Measurements from ENCODE around the gene OR10A3. TPM values are rescaled to one million over a fixed set of nuclear protein-coding genes. Genes with fewer than 3 reads are reported as not detected.

Gene OR10A3
- polyA plus RNA-seq, 1 donor from 2014 or later: not detected

GRCh38 chr11:7906481-7906880 lies 35.0 kb downstream of the OR10A3 start:
- Mint-ChIP-seq H3K27me3 (peaks cover 7% of the 10 kb centered on the region), H3K9me3 (no peaks in the 10 kb centered on the region), H3K27ac (no peak overlapping the region), H3K36me3 (no peaks in the 10 kb centered on the region), H3K4me1 (no peaks in the 10 kb centered on the region), H3K4me3 (no peak overlapping the region)

DNA sequence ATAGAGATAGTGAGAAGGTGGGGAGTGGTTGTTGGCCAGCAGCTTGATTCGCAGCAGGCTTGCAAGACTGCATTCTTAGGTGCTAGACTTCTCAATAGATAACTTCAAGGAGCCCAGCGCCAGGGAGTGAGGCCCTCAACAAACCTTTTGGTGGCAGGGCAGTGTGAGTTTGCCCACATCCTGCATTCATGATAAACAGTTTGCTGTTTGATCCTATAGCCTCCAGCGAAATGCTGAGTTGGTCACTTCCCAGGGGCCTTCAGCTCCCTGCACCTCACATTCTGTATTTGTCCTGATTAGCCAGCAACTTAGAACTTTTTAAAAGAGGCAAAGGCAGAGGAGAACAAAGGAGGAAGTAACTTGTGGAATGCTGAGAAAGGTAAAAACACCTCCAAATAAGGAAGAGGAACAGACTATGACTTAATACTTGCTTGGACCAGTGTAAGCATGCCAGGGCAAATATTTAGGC lies 35.5 kb downstream of the OR10A3 start:
- Mint-ChIP-seq H3K27me3 (peaks cover 7% of the 10 kb centered on the region), H3K9me3 (peaks cover 0 to 3% (median 0%) of the 10 kb centered on the region in 3 donors), H3K36me3 (no peaks in the 10 kb centered on the region), H3K4me1 (no peaks in the 10 kb centered on the region), H3K27ac (no peak overlapping the region), H3K4me3 (peak overlapping the region in 1 of 4 donors; percentile 28)

- Mint-ChIP-seq H3K27ac (no peak overlapping the region), H3K9me3 (peaks cover 0 to 5% (median 0%) of the 10 kb centered on the region in 3 donors), H3K36me3 (no peaks in the 10 kb centered on the region), H3K27me3 (peaks cover 7% of the 10 kb centered on the region), H3K4me3 (no peak overlapping the region), H3K4me1 (no peaks in the 10 kb centered on the region)
Measured at GRCh38 chr11:7905549-7905948, 36.0 kb downstream of the OR10A3 start.

DNA sequence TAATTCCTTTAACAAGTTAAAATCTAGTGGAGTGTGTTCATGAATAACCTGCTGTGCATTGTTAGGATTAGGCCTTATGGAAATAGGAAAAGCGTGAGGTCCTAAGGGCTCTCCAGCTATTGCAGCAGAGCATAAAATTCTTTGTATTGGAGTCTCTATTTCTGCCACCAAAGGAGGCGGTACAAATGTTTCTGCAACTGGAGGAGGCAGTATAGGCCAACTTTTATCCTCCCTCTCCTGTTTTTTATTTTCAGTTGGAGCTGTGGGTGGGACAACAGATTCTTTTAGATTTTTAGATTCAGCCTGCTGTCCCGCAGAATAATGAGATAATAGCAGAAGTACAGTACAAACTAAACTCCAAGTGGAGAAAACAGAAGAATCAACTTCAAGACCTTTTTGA lies 36.6 kb downstream of the OR10A3 start:
- peaks cover 7% of the 10 kb centered on the region for H3K27me3 Mint-ChIP-seq
- no peak overlapping the region for H3K4me3 Mint-ChIP-seq
- H3K27ac Mint-ChIP-seq: no peak overlapping the region
- peaks cover 0 to 5% (median 3%) of the 10 kb centered on the region in 3 donors for H3K9me3 Mint-ChIP-seq
- peaks cover under 1% of the 10 kb centered on the region for H3K36me3 Mint-ChIP-seq
- no peaks in the 10 kb centered on the region for H3K4me1 Mint-ChIP-seq

- peaks cover 1% of the 10 kb centered on the region for H3K36me3 Mint-ChIP-seq
- H3K27me3 Mint-ChIP-seq: peaks cover 7% of the 10 kb centered on the region
- no peaks in the 10 kb centered on the region for H3K4me1 Mint-ChIP-seq
- H3K4me3 Mint-ChIP-seq: no peak overlapping the region
- peaks cover 0 to 10% (median 3%) of the 10 kb centered on the region in 3 donors for H3K9me3 Mint-ChIP-seq
- H3K27ac Mint-ChIP-seq: no peak overlapping the region
Measured at GRCh38 chr11:7903940-7904339, 37.6 kb downstream of the OR10A3 start.

GRCh38 chr11:7901319-7901854 lies 40.1 kb downstream of the OR10A3 start:
- H3K9me3 Mint-ChIP-seq: peaks cover 0 to 10% (median 3%) of the 10 kb centered on the region in 3 donors
- peaks cover 1% of the 10 kb centered on the region for H3K36me3 Mint-ChIP-seq
- no peak overlapping the region for H3K27ac Mint-ChIP-seq
- H3K27me3 Mint-ChIP-seq: peaks cover 8% of the 10 kb centered on the region
- no peak overlapping the region for H3K4me3 Mint-ChIP-seq
- no peaks in the 10 kb centered on the region for H3K4me1 Mint-ChIP-seq

- Mint-ChIP-seq H3K4me3 (no peak overlapping the region), H3K27me3 (peaks cover 10% of the 10 kb centered on the region), H3K27ac (no peak overlapping the region), H3K4me1 (no peaks in the 10 kb centered on the region), H3K36me3 (peaks cover 1% of the 10 kb centered on the region), H3K9me3 (peaks cover 0 to 11% (median 3%) of the 10 kb centered on the region in 3 donors)
Measured at GRCh38 chr11:7900686-7901085, 40.8 kb downstream of the OR10A3 start.

- Mint-ChIP-seq H3K27ac (no peak overlapping the region), H3K4me1 (no peaks in the 10 kb centered on the region), H3K4me3 (no peak overlapping the region), H3K36me3 (peaks cover 1% of the 10 kb centered on the region), H3K9me3 (peaks cover 0 to 19% (median 6%) of the 10 kb centered on the region in 3 donors), H3K27me3 (peaks cover 10% of the 10 kb centered on the region)
Measured at GRCh38 chr11:7899418-7899817, 42.1 kb downstream of the OR10A3 start.

DNA sequence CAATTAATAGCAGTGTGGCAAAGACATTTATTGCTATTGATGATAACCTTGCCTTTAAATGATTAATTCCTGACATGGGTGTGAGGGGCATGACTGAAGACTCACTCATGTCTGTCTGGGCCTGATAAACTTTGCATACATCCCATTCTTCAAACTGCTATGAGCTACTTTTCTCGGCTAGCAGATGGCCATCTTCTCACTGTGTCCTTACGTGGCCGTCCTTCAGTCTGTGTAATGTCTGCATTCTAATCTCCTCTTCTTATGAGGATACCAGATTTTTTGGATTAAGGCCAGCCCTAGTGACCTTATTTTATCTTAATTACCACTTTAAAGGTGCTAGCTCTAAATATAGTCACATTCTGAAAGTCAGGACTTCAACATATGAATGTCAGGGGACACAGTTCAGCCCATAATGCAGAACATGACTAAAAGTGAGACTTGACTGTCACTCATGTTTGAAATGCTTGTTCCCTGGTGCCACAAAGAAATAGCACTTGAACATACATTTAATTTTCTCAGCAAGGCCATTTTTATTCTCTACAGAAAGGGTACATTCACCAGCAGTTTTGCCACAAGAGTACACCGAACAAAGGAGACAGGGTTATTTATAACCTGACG lies 42.7 kb downstream of the OR10A3 start:
- H3K9me3 Mint-ChIP-seq: peaks cover 0 to 19% (median 6%) of the 10 kb centered on the region in 3 donors
- peaks cover 9% of the 10 kb centered on the region for H3K27me3 Mint-ChIP-seq
- H3K36me3 Mint-ChIP-seq: peaks cover 1% of the 10 kb centered on the region
- H3K27ac Mint-ChIP-seq: no peak overlapping the region
- no peaks in the 10 kb centered on the region for H3K4me1 Mint-ChIP-seq
- no peak overlapping the region for H3K4me3 Mint-ChIP-seq

GRCh38 chr11:7896009-7896785 lies 45.3 kb downstream of the OR10A3 start:
- H3K9me3 Mint-ChIP-seq: peaks cover 0 to 18% (median 6%) of the 10 kb centered on the region in 3 donors
- peaks cover 2% of the 10 kb centered on the region for H3K27me3 Mint-ChIP-seq
- H3K4me3 Mint-ChIP-seq: no peak overlapping the region
- no peak overlapping the region for H3K27ac Mint-ChIP-seq
- peaks cover 9 to 11% (median 10%) of the 10 kb centered on the region in 3 donors for H3K4me1 Mint-ChIP-seq
- H3K36me3 Mint-ChIP-seq: peaks cover 1% of the 10 kb centered on the region

DNA sequence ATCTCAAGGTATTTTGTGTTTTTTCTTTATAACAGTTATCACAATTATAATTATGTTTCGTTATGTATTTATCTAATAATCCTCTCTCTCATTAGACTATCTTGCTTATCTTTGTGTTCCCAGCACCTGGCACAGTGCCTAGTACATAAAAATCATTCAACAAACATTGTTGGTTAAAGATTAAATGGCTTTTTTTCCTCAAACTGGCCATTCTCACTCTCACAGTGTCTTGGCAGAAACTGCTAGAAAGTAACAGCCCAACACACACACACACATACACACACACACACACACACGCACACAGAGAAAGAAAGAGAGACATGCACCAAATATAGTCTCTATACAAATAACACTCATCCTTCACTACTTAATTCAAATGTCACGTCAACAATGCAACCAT lies 47.3 kb downstream of the OR10A3 start:
- Mint-ChIP-seq H3K4me1 (peaks cover 10 to 21% (median 18%) of the 10 kb centered on the region in 3 donors), H3K4me3 (no peak overlapping the region), H3K36me3 (no peaks in the 10 kb centered on the region), H3K27me3 (peaks cover 2% of the 10 kb centered on the region), H3K27ac (no peak overlapping the region), H3K9me3 (peaks cover 0 to 13% (median 3%) of the 10 kb centered on the region in 3 donors)

DNA sequence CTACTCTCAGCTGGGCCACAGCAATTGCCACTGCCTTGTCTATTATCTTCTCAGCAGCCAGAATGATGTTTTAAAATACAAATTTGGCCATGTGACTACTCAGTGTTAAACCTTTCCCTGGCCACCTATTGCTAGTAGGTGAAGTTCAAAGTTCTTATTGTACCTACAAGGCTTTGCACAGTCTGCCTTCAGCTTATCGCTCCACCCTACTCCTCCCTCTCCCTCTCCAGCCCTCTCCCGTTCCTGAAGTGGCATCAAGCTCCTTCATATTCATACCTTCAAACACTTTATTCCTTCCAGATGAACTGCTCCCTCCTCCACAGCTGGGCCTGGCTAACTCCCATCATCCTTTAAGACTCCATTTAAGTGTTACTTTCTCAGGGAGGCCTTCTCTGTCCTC lies 47.7 kb downstream of the OR10A3 start:
- H3K4me1 Mint-ChIP-seq: peaks cover 10 to 21% (median 18%) of the 10 kb centered on the region in 3 donors
- peaks cover 0 to 9% (median 3%) of the 10 kb centered on the region in 3 donors for H3K9me3 Mint-ChIP-seq
- no peak overlapping the region for H3K4me3 Mint-ChIP-seq
- no peak overlapping the region for H3K27ac Mint-ChIP-seq
- H3K36me3 Mint-ChIP-seq: no peaks in the 10 kb centered on the region
- H3K27me3 Mint-ChIP-seq: peaks cover 2% of the 10 kb centered on the region

DNA sequence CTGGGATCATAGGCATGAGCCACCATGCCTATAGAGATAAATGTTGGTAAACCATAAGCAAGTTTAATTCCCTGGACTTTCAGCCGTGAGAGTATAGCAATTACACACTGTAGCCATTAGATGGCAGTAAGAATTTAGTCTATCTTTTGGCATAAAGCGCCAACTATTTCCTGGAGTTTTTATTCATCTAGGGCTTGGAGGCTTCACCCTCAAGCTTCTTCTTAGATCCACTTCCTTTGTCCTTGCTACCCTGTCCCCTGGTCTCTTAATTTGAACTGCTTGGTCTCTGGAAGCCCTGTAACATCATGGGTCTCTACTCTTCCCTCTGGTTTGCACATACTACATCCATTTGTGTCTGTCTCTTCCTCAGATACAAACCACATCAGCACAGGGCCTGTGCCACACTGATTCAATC lies 48.7 kb downstream of the OR10A3 start:
- no peak overlapping the region for H3K27ac Mint-ChIP-seq
- H3K4me1 Mint-ChIP-seq: peaks cover 11 to 21% (median 18%) of the 10 kb centered on the region in 3 donors
- H3K4me3 Mint-ChIP-seq: peak overlapping the region in 1 of 4 donors; percentile 56
- no peaks in the 10 kb centered on the region for H3K36me3 Mint-ChIP-seq
- H3K27me3 Mint-ChIP-seq: peaks cover 2% of the 10 kb centered on the region
- H3K9me3 Mint-ChIP-seq: peaks cover 0 to 9% (median 3%) of the 10 kb centered on the region in 3 donors

DNA sequence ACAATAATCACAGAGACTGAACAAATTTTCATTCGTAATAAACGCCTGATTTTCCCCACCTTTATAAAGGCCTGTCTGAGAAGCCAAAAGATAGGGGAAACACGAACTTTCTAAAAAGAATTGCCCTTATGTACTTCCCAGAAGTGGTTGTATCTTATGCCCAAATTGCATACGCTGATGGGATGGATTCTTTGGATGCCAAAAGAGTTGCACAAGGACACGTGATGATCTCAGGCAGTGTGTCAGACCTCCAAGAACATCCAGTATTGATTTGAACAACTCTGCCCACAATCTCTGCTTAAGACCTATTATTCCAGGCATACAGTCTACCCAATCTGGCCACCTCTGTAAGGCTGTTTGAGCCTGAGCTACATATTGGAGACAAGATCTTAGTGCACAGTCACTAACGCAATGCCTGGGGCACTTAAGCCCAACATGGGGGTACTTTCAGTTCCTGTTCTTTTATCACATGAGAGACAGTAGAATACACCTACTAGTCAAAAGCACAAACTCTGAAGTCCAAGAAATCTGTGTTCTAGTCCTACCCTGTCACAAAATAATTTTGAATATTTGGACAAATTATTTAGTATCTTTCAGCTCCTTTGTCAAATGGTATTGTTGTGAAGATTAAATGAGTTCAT lies 49.3 kb downstream of the OR10A3 start:
- Mint-ChIP-seq H3K4me3 (peak overlapping the region in 1 of 4 donors; percentile 56), H3K4me1 (peaks cover 12 to 21% (median 18%) of the 10 kb centered on the region in 3 donors), H3K27me3 (peaks cover 2% of the 10 kb centered on the region), H3K36me3 (no peaks in the 10 kb centered on the region), H3K9me3 (peaks cover 0 to 9% (median 3%) of the 10 kb centered on the region in 3 donors), H3K27ac (no peak overlapping the region)
